GM19452 (cell line): Measurements from ENCODE around the gene RAB11FIP3.

ENCODE experiments used
- ATAC-seq: cut with Tn5 transposase; IDR thresholded peaks from one replicate; pipeline ENCODE4 v1.9.1; 2021; ENCODE audit not compliant: unreplicated experiment

Gene RAB11FIP3

DNA sequence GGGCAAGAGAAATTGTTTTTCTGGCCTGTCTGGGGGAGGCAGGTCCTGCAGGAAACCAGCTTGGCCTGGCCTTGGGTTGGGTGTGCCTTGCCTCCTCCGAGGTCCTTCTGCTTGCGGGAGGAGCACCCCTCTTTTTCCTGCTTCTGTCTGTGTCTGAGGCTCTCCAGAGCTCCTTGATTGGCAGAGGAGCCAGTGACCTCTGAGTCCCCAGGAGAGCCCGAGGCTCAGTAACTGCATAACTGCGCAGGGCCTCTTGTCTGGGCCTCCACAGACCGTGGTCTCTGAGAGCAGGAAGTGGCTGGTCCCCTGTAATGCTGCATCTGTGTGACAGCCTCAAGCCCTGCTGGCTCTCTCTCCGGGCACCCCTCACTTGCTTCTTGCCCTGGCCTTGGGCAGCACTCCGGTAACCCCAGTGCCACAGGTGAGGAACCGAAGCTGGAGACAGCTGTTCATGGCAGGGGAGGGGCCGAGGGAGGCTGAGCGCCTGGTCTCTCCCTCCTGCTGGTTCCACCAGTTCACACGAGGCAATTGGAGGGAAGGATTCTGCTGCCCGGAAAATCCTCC, 103.6 kb downstream of the RAB11FIP3 start:
- no peak for ATAC-seq

DNA sequence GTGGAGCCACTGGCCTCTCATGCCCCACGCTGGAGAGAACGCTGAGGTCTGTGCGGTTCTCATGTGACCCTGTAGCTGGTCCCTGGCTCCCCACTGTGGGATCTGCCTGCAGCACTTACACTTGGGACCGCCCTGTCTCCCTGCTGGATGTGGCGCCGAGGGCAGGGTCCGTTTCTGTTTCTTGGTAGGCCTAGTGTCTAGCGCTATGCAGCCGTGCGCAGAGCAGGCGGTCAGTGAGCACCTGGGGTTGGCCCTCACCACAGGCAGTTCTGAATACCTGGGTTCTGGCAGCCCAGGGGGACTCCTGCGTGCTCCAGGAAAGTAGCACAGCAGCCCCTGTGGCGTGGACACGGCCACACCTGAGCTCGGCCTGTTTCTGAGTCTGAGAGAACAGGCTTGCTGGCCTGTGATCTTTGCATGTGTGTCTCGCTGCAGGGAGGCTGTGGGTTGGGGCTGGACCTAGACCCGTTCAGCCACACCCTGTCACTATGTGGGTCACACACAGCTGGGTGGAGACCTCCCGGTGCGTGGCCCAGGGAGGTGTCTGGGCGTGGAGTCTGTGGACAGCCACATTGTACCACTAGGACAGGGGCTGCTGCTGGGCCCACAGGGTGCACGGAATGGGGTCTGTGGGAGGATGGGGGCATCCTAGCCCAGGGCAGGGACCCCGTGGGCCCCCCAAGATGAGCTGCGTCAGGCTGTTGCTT, 104.8 kb downstream of the RAB11FIP3 start:
- ATAC-seq: no peak

DNA sequence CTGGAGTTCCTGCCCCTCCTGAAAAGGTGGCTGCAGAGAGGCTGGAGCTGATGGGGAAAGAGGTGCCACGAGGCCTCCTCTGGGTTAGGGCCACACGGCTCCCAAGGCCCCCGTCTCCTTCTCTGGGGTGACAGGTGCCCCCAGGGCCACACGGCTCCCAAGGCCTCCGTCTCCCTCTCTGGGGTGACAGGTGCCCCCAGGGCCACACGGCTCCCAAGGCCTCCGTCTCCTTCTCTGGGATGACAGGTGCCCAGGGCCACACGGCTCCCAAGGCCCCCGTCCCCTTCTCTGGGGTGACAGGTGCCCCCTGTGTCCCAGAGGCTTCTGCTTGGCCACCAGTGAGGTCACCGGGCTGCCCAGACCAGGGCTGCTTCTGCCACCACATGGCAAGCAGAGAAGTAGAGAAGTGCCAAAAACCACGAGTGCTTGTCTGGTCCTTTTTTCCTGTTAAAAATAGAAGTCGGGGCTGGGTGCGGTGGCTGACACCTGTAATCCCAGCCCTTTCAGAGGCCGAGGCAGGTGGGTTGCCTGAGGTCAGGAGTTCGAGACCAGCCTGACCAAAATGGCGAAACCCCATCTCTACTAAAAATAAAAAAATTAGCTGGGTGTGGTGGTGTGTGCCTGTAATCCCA, 106.2 kb downstream of the RAB11FIP3 start:
- no peak for ATAC-seq

DNA sequence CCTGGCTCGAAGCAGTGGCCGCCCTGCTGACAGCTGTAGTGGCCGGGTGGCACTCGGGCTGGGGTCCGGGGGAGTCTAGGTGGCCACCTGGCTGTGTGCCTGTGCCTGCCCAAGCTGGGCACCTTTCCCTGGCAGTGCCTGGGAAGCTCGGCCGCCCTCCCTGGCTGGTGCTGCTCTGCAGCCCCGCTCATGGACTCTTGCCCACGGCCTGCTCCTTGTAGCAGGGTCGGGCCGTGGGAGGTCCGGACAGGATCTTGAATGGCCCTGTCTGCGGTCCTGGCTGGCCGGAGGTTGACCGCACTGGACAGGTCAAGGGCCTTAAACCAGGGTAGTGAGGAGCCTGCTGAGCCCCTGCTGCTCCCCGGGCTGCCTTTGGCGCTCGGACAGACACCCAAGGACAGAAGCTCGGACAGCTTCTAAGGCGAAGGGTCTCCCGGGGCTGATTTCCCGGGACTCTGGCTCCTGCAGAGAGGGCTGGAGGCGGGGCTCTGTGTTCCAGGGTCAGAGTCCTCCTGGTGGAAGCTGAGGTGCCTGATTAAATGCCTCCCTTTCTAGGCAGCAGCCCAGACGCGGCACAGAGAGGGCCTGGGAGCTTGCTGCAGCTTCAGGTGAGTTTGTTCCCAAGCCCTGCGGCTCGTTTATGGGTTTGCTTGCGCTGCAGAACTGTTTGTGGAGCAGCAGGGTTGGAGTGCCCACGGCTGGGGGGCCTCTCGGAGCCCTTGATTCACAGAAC, 108.1 kb downstream of the RAB11FIP3 start:
- no peak for ATAC-seq

DNA sequence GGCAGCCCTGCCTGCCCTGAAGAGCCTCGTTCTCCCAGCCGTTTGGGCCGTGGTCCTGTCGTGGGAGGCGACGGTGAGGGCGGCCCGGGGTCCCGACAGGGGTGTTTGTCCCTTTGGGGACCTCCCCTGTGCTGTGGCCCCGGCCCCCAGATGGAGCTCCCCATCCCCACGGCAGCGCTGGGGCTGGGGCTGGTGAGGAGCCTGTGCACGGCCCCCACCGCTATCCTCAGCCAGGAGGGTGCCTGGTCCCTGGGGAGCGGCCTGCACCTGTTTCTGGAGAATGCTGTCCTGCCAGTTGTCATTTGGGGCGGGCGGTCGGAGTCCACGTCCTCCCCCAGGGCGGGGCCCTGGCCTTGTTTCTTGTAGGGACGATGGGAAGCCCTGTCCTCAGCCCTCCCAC, 108.7 kb downstream of the RAB11FIP3 start:
- ATAC-seq: no peak

DNA sequence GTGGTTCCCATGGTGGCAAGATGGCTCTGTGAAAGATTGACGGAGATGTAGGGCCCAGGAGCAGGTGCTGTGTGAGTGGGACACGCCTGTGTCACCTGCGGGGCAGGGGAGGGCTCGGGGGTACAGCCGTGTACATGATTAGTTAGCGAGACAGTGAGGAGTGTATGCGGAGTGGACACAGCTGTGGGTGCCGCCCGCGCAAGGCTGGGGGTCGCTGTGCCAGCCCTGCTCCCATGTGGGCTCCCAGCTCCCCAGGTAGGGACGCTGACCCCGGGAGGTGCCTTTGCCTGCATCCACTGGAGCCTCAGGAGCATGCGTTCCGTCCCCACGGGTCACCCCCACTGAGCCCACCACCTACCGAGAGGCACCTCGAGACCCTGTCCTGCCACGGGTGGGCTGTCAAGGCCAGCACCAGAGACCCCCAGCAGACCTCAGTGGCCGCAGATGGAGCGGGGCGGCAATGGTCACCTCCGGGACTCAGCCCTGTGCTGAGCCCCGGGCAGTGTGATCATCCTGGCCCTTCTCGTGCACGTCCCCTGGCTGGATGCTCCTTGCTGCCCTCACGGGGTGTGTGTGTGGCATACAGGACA, 109.5 kb downstream of the RAB11FIP3 start:
- ATAC-seq: no peak

DNA sequence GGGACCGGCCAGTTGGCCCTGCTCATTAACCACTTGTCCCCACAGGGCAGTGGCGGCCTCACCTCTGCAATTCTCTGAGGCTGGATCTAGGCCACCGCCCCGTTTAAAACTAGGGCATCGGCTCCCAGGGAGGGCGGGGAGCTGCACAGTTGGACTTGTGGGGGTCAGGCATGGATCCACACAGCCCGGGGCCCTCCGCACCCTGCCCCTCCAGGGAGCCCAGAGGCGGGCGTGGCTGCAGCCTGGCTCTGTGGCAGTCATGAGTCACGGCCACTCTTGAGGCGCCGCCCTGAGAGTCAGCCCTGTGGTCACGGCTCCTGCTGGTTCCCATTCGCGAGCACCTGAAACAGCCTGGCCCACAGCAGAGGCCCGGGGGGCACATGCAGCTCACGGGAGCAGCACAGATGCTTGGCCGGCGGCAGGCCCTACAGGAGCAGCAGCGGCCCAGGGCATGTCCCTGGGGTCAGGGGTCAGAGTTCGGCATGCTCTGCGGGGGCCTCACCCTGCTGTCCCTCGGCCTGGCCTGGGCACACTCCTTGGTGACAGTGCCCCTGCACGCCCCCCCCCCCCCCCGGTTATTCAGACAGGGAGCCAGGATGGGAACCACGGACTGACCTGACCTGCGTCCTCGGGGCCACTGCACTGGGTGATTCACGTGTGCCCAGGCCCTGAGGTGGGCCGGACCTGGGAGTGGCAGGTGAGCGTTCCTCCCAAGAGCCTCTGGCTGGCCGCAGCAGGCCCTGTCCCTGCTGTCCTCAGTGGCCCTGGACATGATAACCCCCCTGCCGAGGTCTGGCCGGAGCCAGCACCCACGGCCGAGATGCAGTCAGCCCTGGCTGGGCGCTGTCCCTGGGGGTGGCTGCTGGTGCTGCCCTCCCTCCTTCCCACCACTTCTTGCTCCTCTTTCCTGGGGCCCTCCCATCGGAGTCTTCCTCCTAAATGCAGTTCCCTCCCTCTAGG, 110.3 kb downstream of the RAB11FIP3 start:
- ATAC-seq: no peak

DNA sequence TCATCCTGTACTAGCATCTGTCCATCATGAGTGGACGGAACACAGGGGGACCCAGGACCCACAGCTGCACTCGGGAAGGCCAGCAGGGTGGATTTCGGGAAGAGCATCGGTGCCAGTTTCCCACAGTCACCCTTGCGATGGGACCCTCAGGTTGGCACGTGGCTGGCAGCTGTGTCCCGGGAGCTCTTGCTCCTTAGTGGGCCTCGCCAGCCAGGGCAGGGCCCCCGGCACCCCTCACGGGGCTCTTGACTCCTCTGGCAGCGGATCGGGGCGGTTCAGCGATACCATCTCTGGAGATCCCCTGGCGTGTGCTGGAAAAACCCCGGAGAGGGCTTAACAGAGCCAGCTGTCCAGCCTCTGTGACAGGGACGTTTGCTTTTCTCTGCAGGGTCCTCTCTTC, 111.3 kb downstream of the RAB11FIP3 start:
- ATAC-seq: no peak

DNA sequence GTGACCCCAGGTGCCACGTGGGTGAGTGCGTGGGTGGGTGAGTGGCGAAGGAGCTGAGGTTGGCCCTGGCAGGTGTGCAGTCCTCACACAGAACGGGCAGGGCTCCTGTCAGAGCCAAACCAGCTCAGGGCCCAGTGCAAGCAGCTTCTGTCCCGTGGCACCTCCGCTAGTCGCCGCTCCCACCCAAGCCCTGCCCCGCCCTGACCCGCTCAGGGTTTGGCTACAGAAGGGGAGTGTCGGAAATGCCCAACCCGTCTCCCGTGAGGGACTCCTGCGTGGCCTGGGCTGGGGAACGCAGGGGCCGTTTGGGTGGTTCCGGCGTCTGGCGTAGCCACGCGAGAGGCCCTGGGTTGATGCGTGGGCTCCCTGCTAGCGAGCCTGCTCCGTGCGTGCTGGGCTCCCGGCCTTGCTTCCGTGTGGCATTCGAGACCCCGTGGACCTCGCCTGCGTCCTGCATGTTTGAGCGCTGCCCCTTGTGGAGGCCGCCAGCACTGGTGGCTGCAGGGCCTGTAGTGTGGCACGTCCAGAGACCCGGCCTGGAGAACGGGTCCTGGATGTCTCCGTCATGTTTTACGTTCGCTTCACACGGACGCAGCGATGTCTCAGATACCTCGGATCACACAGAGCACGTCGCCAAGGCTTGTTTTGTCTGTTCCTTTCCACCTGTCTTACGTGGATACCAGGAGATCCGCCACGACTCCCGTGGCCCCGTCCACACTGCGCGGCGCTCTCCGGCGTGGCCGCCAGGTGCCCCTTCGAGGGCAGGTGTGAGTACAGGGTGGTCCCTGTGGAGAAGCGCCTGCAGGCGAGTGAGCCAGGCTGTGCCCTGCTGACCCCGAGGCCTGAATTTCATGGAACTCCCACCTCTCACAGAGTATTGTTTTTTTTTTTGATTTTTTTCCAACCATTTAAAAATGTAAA, 112.2 kb downstream of the RAB11FIP3 start:
- no peak for ATAC-seq

DNA sequence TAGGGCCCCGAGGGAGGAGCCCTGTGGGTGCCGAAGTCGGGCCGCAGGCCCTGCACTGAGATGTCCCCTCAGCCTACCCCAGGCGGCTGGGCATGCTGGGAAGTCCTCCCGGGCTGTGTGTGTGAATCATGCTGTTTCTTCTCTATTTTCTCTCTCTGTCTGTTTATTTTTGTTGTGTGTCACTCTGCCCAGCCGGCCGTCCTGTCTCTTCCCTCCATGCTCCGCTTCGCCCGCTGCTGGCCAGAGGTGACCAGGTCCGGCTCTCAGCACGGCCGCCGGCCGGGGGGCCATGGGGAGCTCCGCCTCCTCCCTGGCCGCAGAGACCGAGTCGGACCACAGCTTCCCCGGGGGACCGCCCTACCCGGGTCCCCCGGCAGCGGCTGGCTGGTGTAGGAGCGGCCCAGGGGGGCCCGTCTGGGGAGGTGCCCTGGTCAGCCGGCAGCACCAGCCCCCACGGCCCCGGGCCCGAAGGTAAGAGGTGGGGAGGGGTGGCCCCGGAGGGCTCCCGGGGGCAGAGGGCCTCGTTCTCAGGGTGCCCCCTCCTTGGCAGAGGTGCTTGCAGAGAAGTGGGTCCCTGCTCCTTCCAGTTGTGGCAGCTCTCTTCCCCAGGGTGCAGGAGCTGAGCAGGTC, 114.6 kb downstream of the RAB11FIP3 start:
- ATAC-seq: no peak

DNA sequence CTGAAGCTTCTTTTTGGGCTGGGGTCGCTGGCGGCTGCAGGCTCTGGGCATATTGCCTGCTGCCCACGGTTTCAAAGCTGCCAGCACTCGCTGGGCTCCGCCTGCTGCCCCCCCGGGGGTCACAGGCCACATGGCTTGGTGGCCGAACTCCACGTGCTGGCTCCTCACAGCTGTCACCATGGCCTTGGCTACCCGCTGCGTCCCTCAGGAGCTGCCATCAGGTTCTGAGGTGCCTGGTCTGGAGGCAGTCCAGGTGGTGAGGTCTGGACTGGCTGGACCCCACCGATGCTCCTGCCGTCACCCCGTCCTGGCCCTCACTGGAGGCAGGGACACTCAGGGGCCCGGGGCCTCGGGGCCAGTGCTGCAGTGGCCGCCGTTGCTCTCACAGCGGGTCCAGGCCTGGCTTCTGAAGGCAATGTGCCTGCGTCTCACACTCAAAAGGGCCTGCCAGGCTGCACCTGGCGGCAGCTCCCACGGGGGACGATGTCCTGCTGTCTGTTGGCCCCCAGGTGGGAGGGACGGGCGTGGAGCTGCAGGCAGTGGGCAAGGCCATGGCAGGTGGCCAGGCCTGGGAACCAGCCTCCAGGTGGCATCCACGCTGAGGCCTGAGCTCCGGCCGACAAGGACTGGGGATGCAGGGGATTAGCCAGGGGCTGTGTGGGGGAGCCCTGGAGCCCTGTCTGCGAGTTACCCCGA, 115.3 kb downstream of the RAB11FIP3 start:
- no peak for ATAC-seq

DNA sequence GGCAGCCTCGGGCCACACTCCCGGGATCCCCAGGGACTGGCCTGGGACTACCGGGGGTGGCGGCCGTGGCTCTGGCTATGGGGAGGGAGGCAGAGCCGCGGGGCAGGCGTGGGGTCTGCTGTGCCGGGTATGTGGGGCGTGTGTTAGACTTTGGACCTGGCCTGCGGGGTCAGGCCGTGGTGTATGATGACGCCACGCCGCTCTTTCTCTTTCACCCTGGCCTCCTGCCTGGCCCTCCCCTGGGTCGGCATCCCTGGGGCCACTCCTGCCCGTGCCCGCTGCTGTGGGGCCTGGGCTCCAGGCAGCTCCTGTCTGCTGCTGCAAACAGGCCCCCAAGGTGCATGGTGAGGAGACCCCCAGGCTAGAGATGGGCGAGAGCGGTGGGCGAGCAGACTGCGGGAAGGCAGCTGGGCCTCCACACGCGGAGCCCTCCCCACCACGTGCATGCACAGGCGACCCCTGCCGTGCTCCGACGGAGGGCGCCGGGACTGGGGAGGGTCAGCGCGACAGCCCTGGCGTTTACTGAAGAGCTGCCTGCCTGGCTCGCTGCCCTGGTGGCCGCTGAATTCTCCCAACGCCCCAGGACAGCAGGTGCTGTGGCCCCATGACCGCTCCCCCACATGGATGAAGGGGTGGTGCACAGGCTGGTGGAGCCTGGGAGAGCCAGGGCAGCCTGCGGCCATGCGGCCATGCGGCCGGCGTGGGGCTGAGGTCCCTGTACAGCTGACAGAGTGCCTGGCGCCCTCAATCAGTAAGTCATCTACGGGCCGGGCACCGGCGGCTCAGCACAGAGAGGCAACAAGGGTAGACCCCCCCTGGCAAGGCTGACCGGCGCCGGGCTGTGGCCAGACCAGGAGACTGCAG, 118.1 kb downstream of the RAB11FIP3 start:
- ATAC-seq: no peak

DNA sequence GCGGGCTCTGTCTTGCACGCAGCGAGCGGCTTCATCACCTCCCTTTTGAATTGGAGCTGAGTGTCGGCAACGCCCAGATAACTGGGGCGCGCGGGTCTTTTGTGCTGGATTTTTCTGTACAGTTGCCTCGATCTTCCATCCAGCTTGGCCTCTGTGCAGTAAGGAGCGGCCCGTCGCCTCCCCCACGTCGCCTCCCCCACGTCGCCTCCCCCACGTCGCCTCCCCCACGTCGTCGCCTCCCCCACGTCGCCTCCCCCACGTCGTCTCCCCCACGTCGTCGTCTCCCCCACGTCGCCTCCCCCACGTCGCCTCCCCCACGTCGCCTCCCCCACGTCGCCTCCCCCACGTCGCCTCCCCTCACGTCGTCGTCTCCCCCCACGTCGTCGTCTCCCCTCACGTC, 119.1 kb downstream of the RAB11FIP3 start:
- ATAC-seq: no peak

DNA sequence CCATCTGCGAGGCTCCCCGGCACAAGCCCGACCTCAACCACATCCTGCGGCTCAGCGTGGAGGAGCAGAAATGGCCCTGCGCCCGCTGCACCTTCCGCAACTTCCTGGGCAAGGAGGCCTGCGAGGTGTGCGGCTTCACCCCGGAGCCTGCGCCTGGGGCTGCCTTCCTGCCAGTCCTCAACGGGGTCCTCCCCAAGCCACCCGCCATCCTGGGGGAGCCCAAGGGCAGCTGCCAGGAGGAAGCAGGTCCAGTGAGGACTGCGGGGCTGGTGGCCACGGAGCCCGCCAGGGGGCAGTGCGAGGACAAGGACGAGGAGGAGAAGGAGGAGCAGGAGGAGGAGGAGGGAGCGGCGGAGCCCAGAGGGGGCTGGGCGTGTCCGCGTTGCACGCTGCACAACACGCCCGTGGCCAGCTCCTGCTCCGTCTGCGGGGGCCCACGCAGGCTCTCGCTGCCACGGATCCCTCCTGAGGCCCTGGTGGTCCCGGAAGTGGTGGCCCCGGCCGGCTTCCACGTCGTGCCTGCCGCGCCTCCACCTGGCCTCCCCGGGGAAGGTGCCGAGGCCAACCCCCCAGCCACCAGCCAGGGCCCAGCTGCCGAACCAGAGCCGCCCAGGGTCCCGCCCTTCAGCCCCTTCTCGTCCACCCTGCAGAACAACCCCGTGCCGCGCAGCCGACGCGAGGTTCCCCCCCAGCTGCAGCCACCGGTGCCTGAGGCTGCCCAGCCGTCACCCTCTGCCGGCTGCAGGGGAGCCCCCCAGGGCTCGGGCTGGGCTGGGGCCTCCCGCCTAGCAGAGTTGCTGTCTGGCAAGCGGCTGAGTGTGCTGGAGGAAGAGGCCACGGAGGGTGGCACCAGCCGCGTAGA, 121.7 kb downstream of the RAB11FIP3 start:
- no peak for ATAC-seq

DNA sequence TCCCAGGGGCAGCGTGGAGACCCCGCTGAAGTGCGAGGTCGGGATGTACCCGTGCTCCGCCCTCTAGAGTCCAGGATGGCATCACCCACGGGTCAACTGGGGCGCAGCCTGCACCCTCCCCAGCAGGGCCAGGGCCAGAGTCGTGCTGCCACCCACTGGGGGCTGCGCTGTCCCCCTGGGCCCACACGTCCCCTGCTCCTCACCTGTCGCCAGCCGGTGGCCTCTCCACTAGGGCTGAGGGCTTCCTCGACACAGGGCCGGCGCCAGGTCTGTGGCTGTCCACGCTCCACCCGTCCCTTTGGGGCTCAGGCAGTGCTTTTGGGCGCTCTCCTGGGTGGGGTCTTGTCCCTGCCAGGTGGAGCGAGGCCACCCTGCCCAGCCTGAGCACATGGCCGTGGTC, 123.1 kb downstream of the RAB11FIP3 start:
- ATAC-seq: no peak

DNA sequence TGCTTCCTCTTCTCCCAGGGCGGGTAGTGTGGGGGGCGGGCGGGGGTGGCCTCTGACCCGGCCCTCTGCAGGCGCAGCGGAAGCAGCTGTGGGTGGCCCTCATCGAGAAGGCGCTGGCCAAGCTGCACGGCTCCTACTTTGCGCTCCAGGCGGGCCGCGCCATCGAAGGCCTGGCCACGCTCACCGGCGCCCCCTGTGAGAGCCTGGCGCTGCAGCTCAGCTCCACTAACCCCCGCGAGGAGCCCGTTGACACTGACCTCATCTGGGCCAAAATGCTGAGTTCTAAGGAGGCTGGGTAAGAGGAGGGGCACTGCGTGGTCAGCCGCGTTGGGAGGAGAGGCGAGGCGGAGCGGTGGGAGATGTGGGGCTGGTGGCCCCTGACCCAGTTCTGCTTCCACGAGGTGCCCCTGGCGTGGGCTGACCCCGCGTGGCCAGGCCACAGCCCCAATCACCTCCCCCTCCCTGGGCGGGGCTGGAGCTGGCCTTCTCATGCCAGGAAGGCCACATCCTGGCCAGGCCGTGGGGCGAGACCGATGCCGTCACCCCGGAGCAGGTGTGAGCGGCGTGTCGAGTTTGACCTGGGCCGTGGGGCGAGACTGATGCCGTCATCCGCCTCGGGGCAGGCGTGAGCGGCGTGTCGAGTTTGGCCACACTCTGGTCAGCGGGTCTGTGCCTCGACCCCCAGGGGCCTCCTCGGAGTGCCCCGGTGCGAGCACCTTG, 124.3 kb downstream of the RAB11FIP3 start:
- ATAC-seq: no peak
